GM23338 (cell line): Measurements from ENCODE around the gene ASB11. TPM values are rescaled to one million over a fixed set of nuclear protein-coding genes. Genes with fewer than 3 reads are reported as not detected.

Experiments
- ATAC-seq: fragments of 200-7000 bp; cut with Tn5 transposase; 3 replicates; pipeline ENCODE4 v1.9.1; 2020
- DNase-seq: peaks from one replicate; pipeline ENCODE4 v3.0.0-alpha.2; 2015; ENCODE audit warnings: low spot score
- H2AFZ ChIP-seq: fragments of 200-600 bp; sonication (generic); 2 replicates; pipeline ENCODE4 v1.8.0; 2016; ENCODE audit warnings: antibody characterized with exemption, mild to moderate bottlenecking, moderate library complexity
- H3F3A ChIP-seq: fragments of 200-600 bp; sonication (generic); replicated peaks from 2 replicates; pipeline ENCODE4 v1.8.0; 2017; ENCODE audit warnings: antibody characterized with exemption, mixed run types, low read depth
- H3K27ac ChIP-seq: fragments of 200-600 bp; sonication (generic); 2 replicates; pipeline ENCODE4 v1.6.1; 2016; ENCODE audit warnings: low read depth
- H3K27me3 ChIP-seq: fragments of 200-600 bp; sonication (generic); 2 replicates; pipeline ENCODE4 v1.8.0; 2016; ENCODE audit warnings: mild to moderate bottlenecking, mixed run types, moderate library complexity; ENCODE audit not compliant: insufficient read depth
- H3K36me3 ChIP-seq: fragments of 200-600 bp; sonication (generic); 2 replicates; pipeline ENCODE4 v1.8.0; 2016; ENCODE audit warnings: mild to moderate bottlenecking; ENCODE audit not compliant: insufficient read depth
- H3K4me1 ChIP-seq: fragments of 200-600 bp; sonication (generic); 2 replicates; pipeline ENCODE4 v1.8.0; 2016; ENCODE audit warnings: mild to moderate bottlenecking, moderate library complexity; ENCODE audit not compliant: insufficient read depth
- H3K4me2 ChIP-seq: fragments of 200-600 bp; sonication (generic); 2 replicates; pipeline ENCODE4 v1.7.1; 2017; ENCODE audit warnings: mixed run types
- H3K4me3 ChIP-seq: fragments of 200-600 bp; sonication (generic); 2 replicates; pipeline ENCODE4 v1.6.1; 2016; ENCODE audit warnings: mixed run types
- H3K79me2 ChIP-seq: fragments of 200-600 bp; sonication (generic); replicated peaks from 2 replicates; pipeline ENCODE4 v1.8.0; 2017; ENCODE audit warnings: mild to moderate bottlenecking; ENCODE audit not compliant: insufficient read depth
- H3K9me2 ChIP-seq: fragments of 200-600 bp; sonication (generic); 2 replicates; pipeline ENCODE4 v1.8.0; 2017; ENCODE audit not compliant: insufficient read depth
- H4K20me1 ChIP-seq: fragments of 200-600 bp; sonication (generic); replicated peaks from 2 replicates; pipeline ENCODE4 v1.8.0; 2017; ENCODE audit warnings: mild to moderate bottlenecking; ENCODE audit not compliant: insufficient read depth
- H3K27ac Mint-ChIP-seq: 2 replicates; pipeline ENCODE4 v1.8.0; 2020; ENCODE audit warnings: inconsistent platforms, mild to moderate bottlenecking, moderate library complexity, mixed read lengths
- H3K27me3 Mint-ChIP-seq: 3 replicates; pipeline ENCODE4 v1.8.0; 2022; ENCODE audit warnings: low read depth, mild to moderate bottlenecking, moderate library complexity, mixed read lengths, inconsistent platforms; ENCODE audit not compliant: insufficient read depth, poor library complexity
- H3K36me3 Mint-ChIP-seq: 3 replicates; pipeline ENCODE4 v1.8.0; 2021; ENCODE audit warnings: low read depth, mild to moderate bottlenecking, inconsistent platforms, moderate library complexity, mixed read lengths
- H3K4me1 Mint-ChIP-seq: 3 replicates; pipeline ENCODE4 v1.8.0; 2020; ENCODE audit warnings: mild to moderate bottlenecking, inconsistent platforms, mixed read lengths
- H3K4me3 Mint-ChIP-seq: 3 replicates; pipeline ENCODE4 v1.8.0; 2021; ENCODE audit warnings: moderate library complexity, mild to moderate bottlenecking, inconsistent platforms, mixed read lengths
- H3K9me3 Mint-ChIP-seq: 3 replicates; pipeline ENCODE4 v1.8.0; 2020; ENCODE audit warnings: moderate library complexity, mild to moderate bottlenecking, inconsistent platforms, mixed read lengths
- CREB1 ChIP-seq: fragments of 250-450 bp; sonication (Bioruptor Pico); IDR thresholded peaks from 2 replicates; pipeline ENCODE4 v1.5.0; 2020; ENCODE audit warnings: low read depth, mild to moderate bottlenecking, moderate library complexity
- CTCF ChIP-seq, 2 experiments: fragments of 200-600 bp in 1 of 2; sonication (generic) in 1 of 2; conservative IDR thresholded peaks; 2 replicates each; pipeline versions ENCODE4 v1.5.1 to v1.6.1; 2016 to 2017; ENCODE audit warnings: antibody characterized with exemption in 2 of 2, low read depth in 2 of 2, mild to moderate bottlenecking in 2 of 2, moderate library complexity in 1 of 2
- EZH2 ChIP-seq: fragments of 200-600 bp; sonication (generic); IDR thresholded peaks from one replicate; pipeline ENCODE4 v1.8.0; 2017; ENCODE audit warnings: antibody characterized with exemption, mild to moderate bottlenecking, low read depth; ENCODE audit not compliant: unreplicated experiment
- EZH2phosphoT487 ChIP-seq: fragments of 200-600 bp; sonication (generic); IDR thresholded peaks from one replicate; pipeline ENCODE4 v1.8.1; 2018; ENCODE audit warnings: antibody characterized with exemption; ENCODE audit not compliant: unreplicated experiment
- JUNB ChIP-seq: IDR thresholded peaks from one replicate; pipeline ENCODE4 v1.6.1; 2016; ENCODE audit warnings: antibody characterized with exemption; ENCODE audit not compliant: unreplicated experiment
- NANOG ChIP-seq: IDR thresholded peaks from 2 replicates; pipeline ENCODE4 v1.6.1; 2016; ENCODE audit warnings: antibody characterized with exemption, borderline replicate concordance
- POLR2AphosphoS5 ChIP-seq: IDR thresholded peaks from 2 replicates; pipeline ENCODE4 v1.6.1; 2016; ENCODE audit warnings: antibody characterized with exemption, low read depth
- REST ChIP-seq: IDR thresholded peaks from one replicate; pipeline ENCODE4 v1.6.1; 2018; ENCODE audit warnings: antibody characterized with exemption; ENCODE audit not compliant: unreplicated experiment
- ZNF114 ChIP-seq: fragments of 250-450 bp; sonication (Bioruptor Pico); IDR thresholded peaks from 2 replicates; pipeline ENCODE4 v1.5.0; 2020; ENCODE audit warnings: mild to moderate bottlenecking, moderate library complexity
- ZNF331 ChIP-seq: fragments of 250-450 bp; sonication (Bioruptor Pico); IDR thresholded peaks from 2 replicates; pipeline ENCODE4 v1.5.0; 2020; ENCODE audit warnings: low read depth, mild to moderate bottlenecking, moderate library complexity
- polyA plus RNA-seq: library from polyadenylated mRNA; unstranded; fragments of >200 nt; fragmentation: Nextera tagmentation; extraction: Ambion mirVana; gene quantifications from 2 replicates; pipeline ENCODE4 v1.2.1, GENCODE V29; 2016
- total RNA-seq: library from RNA; depleted of rRNA; stranded (reverse); fragments of >200 nt; shearing (Covaris generic); gene quantifications from 2 replicates; pipeline ENCODE4 v1.2.3, GENCODE V29; 2014

The ASB11 gene
- total and polyA plus RNA-seq, 2 experiments from 2014 or later: not detected

- DNase-seq: no peak
- H3K79me2 ChIP-seq: no peaks in the 10 kb centered on the region
- ATAC-seq: no peak
Observed at GRCh38 chrX:15245896-15246295, 69.5 kb downstream of the ASB11 start.

GRCh38 chrX:15244421-15244820, 71.0 kb downstream of the ASB11 start:
- Histone ChIP-seq H3K27ac (no peak overlapping the region), H4K20me1 (no peaks in the 10 kb centered on the region), H3K36me3 (no peaks in the 10 kb centered on the region), H3F3A (no peaks in the 10 kb centered on the region), H3K79me2 (no peaks in the 10 kb centered on the region), H3K4me3 (no peak overlapping the region), H3K27me3 (no peaks in the 10 kb centered on the region), H3K4me1 (no peaks in the 10 kb centered on the region), H2AFZ (no peak overlapping the region), H3K9me2 (no peaks in the 10 kb centered on the region), H3K4me2 (no peak overlapping the region)
- no peak for ATAC-seq
- no peak for TF ChIP-seq POLR2AphosphoS5
- no peak for TF ChIP-seq ZNF114 (CRISPR knock-in tag)
- TF ChIP-seq EZH2: no peak
- TF ChIP-seq JUNB: no peak
- TF ChIP-seq REST: no peak
- no peak for TF ChIP-seq ZNF331
- TF ChIP-seq EZH2phosphoT487: no peak
- no peak for TF ChIP-seq CTCF (conservative IDR thresholded peaks at IDR 0.05; ENCODE audit: low read depth in 2 of 2)
- Mint-ChIP-seq H3K27me3 (no peaks in the 10 kb centered on the region), H3K36me3 (no peaks in the 10 kb centered on the region), H3K4me1 (no peaks in the 10 kb centered on the region), H3K4me3 (no peak overlapping the region), H3K9me3 (no peaks in the 10 kb centered on the region), H3K27ac (no peak overlapping the region)
- no peak for DNase-seq

More at GRCh38 chrX:15245896-15246295, 69.5 kb downstream of the ASB11 start:
- no peaks in the 10 kb centered on the region for H3K4me1 Mint-ChIP-seq
- Histone ChIP-seq H3K4me2 (no peak overlapping the region), H3K27ac (no peak overlapping the region), H2AFZ (no peak overlapping the region), H3K4me1 (no peaks in the 10 kb centered on the region), H3K27me3 (no peaks in the 10 kb centered on the region), H4K20me1 (no peaks in the 10 kb centered on the region), H3F3A (no peaks in the 10 kb centered on the region), H3K4me3 (no peak overlapping the region), H3K36me3 (no peaks in the 10 kb centered on the region), H3K9me2 (no peaks in the 10 kb centered on the region)
- H3K36me3 Mint-ChIP-seq: no peaks in the 10 kb centered on the region
- H3K27ac Mint-ChIP-seq: no peak overlapping the region
- H3K27me3 Mint-ChIP-seq: no peaks in the 10 kb centered on the region
- TF ChIP-seq CREB1 (no peak), ZNF114 (CRISPR knock-in tag) (no peak), POLR2AphosphoS5 (no peak), JUNB (no peak), ZNF331 (no peak), NANOG (no peak), CTCF (conservative IDR thresholded peaks at IDR 0.05; ENCODE audit: low read depth in 2 of 2) (no peak)
- H3K4me3 Mint-ChIP-seq: no peak overlapping the region
- H3K9me3 Mint-ChIP-seq: no peaks in the 10 kb centered on the region
